Stomach smooth muscle (tissue), 2 donors: ENCODE measurements around the gene PLEKHD1.
"Not testable (repeated sequence)": the region's sequence is repeated elsewhere in the genome, so short reads cannot be mapped to it uniquely, and the experiment has no call there.

Experiments used
- H3K27ac ChIP-seq: one replicate; pipeline ENCODE4 v1.7.0; 2013; ENCODE audit warnings: mild to moderate bottlenecking, low read length, inconsistent platforms
- H3K27me3 ChIP-seq, 2 donors: one replicate each; pipeline ENCODE4 v1.7.0; 2013; ENCODE audit warnings: low read length in 2 of 2; ENCODE audit not compliant: insufficient read depth in 2 of 2, control insufficient read depth in 1 of 2
- H3K36me3 ChIP-seq, 2 donors: one replicate each; pipeline ENCODE4 v1.7.0; 2013; ENCODE audit warnings: low read length in 2 of 2; ENCODE audit not compliant: control insufficient read depth in 2 of 2, insufficient read depth in 2 of 2
- H3K4me1 ChIP-seq: one replicate; pipeline ENCODE4 v1.7.0; 2013; ENCODE audit warnings: low read length; ENCODE audit not compliant: control insufficient read depth, insufficient read depth
- H3K4me3 ChIP-seq, 2 donors: one replicate each; pipeline ENCODE4 v1.7.0; 2013; ENCODE audit warnings: low read length in 2 of 2
- H3K9ac ChIP-seq, 2 donors: one replicate each; pipeline ENCODE4 v1.7.0; 2013; ENCODE audit warnings: low read length in 2 of 2, mild to moderate bottlenecking in 1 of 2
- H3K9me3 ChIP-seq, 2 donors: one replicate each; pipeline ENCODE4 v1.7.0; 2013; ENCODE audit warnings: low read length in 2 of 2; ENCODE audit not compliant: control insufficient read depth in 2 of 2
- donor health status: healthy.
- donor health status: Pancreatic carcinoma.

Gene PLEKHD1

DNA sequence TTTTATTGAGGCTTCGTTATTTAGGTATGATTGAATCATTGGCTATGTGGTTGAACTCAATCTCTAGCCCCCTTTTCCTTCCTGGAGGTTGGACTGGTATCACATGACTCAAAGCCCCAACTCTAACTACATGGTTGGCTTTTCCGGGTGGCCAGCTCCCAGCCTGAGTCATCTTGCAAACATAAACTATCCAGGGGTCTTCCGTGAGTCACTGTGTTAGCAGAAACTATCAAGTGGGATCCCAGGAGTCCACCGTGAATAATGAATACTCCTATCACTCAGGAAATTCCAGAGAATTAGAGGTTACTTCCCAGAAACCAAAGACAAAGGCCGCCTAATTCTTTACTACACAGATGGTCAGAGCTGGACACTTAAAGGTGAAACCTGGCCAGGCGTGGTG is 19.7 kb upstream of the PLEKHD1 start:
- Histone ChIP-seq H3K27me3 (no peaks in the 10 kb centered on the region), H3K9ac (no peak overlapping the region), H3K4me1 (no peaks in the 10 kb centered on the region), H3K4me3 (no peak overlapping the region), H3K27ac (no peak overlapping the region), H3K9me3 (no peaks in the 10 kb centered on the region), H3K36me3 (peaks cover 2 to 3% of the 10 kb centered on the region in 2 donors)

- Histone ChIP-seq H3K9ac (no peak overlapping the region), H3K4me3 (no peak overlapping the region), H3K9me3 (no peaks in the 10 kb centered on the region), H3K27ac (no peak overlapping the region), H3K4me1 (no peaks in the 10 kb centered on the region), H3K27me3 (no peaks in the 10 kb centered on the region), H3K36me3 (no peaks in the 10 kb centered on the region)
Measured at GRCh38 chr14:69468949-69469348, 15.6 kb upstream of the PLEKHD1 start.

DNA sequence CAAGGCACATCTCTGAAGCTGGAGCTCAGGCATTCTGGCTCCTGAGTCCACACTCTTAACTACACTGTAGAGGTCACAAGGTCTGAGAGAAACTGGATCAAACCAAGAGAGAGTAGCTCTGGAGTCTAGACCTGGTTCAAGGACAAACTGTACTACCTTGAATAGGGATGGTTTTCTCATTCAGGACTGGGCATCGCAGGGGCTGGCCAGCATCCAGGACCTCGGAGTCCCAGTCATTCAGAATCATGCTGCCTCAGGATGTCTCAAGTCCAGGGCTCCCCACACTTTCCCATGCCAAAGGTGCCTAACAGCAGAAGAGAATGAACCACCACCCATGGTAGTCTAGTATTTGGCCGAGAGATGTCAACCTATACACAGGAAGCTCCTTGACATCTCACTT is 13.1 kb upstream of the PLEKHD1 start:
- no peaks in the 10 kb centered on the region for H3K36me3 ChIP-seq
- H3K9ac ChIP-seq = no peak overlapping the region

GRCh38 chr14:69471916-69472315 is 12.6 kb upstream of the PLEKHD1 start:
- no peaks in the 10 kb centered on the region for H3K9me3 ChIP-seq
- no peaks in the 10 kb centered on the region for H3K4me1 ChIP-seq
- H3K27me3 ChIP-seq = no peaks in the 10 kb centered on the region
- H3K36me3 ChIP-seq = no peaks in the 10 kb centered on the region
- H3K9ac ChIP-seq = no peak overlapping the region
- H3K27ac ChIP-seq = no peak overlapping the region
- no peak overlapping the region for H3K4me3 ChIP-seq

More for the DNA sequence above, 13.1 kb upstream of the PLEKHD1 start:
- H3K27ac ChIP-seq = no peak overlapping the region
- no peaks in the 10 kb centered on the region for H3K4me1 ChIP-seq
- H3K27me3 ChIP-seq = no peaks in the 10 kb centered on the region
- no peaks in the 10 kb centered on the region for H3K9me3 ChIP-seq
- H3K4me3 ChIP-seq = no peak overlapping the region

- no peak overlapping the region for H3K9ac ChIP-seq
- no peaks in the 10 kb centered on the region for H3K27me3 ChIP-seq
- H3K4me1 ChIP-seq = no peaks in the 10 kb centered on the region
- no peaks in the 10 kb centered on the region for H3K36me3 ChIP-seq
- H3K4me3 ChIP-seq = no peak overlapping the region
- H3K9me3 ChIP-seq = no peaks in the 10 kb centered on the region
- no peak overlapping the region for H3K27ac ChIP-seq
Measured at GRCh38 chr14:69473260-69473659, 11.3 kb upstream of the PLEKHD1 start.

- no peak overlapping the region for H3K27ac ChIP-seq
- no peak overlapping the region for H3K9ac ChIP-seq
- H3K9me3 ChIP-seq = no peaks in the 10 kb centered on the region
- no peaks in the 10 kb centered on the region for H3K4me1 ChIP-seq
- no peaks in the 10 kb centered on the region for H3K27me3 ChIP-seq
- no peak overlapping the region for H3K4me3 ChIP-seq
- H3K36me3 ChIP-seq = no peaks in the 10 kb centered on the region
Measured at GRCh38 chr14:69473946-69474345, 10.6 kb upstream of the PLEKHD1 start.

DNA sequence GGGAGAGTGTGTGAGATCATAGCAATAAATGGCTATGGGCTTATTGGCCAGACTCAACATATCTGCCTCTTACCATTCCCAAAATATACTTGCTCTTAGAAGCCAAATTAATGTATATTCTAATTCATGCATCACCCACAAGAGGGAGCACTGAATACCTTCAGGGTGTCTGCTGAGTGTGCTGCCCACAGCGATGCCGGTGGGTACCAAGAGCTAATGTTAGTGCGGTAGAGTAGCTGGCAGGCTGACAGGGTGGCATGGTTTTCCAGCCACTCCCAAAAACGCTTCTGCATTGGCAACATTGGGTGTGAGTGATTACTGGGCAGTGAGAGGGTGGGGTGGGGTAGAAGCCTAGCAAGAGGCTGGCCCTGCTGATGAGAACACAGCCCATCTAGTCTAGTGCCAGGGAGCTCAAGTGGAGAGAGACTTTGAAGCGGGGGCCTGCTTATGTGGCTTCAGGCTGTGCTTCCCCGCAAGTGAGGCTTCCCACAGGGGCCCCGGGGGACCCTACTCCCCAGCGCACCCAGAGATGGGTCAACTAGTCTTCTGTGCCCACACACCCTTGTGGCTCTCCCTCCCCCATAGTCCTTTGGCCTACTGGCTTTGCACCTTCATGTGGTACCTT is 9.2 kb upstream of the PLEKHD1 start:
- Histone ChIP-seq H3K9me3 (no peaks in the 10 kb centered on the region), H3K36me3 (no peaks in the 10 kb centered on the region), H3K9ac (no peak overlapping the region), H3K27me3 (no peaks in the 10 kb centered on the region), H3K4me1 (no peaks in the 10 kb centered on the region), H3K4me3 (no peak overlapping the region), H3K27ac (no peak overlapping the region)

DNA sequence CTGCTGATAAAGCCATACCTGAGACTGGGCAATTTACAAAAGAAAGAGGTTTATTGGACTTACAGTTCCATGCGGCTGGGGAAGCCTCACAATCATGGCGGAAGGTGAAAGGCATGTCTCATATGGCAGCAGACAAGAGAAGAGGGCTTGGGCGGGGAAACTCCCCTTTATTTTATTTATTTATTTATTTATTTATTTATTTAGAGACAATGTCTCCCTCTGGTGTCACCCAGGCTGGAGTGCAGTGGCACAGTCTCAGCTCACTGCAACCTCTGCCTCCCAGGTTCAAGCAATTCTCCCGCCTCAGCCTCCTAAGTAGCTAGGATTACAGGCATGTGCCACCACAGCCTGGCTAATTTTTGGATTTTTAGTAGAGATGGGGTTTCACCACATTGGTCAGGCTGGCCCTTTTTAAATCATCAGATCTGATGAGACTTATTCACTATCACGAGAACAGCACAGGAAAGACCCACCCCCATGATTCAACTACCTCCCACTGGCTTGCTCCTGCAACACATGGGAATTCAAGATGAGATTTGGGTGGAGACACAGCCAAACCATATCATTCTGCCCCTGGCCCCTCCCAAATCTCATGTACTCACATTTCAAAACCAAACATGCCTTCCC is 7.6 kb upstream of the PLEKHD1 start:
- H3K4me3 ChIP-seq, H3K4me1 ChIP-seq, H3K27ac ChIP-seq, H3K27me3 ChIP-seq, H3K36me3 ChIP-seq, H3K9me3 ChIP-seq, H3K9ac ChIP-seq: not testable (repeated sequence)

DNA sequence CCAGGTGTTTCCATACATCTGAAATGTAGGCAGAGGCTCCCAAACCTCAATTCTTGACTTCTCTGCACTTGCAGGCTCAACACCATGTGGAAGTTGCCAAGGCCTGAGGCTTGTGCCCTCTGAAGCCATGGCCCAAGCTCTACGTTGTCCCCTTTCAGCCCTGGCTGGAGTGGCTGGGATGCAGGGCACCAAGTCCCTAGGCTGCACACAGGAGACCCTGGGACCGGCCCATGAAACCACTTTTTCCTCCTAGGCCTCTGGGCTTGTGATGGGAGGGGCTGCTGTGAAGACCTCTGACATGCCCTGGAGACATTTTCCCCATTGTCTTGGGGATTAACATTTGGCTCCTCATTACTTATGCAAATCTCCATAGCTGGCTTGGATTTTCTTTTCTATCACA is 6.5 kb upstream of the PLEKHD1 start:
- H3K27me3 ChIP-seq, H3K36me3 ChIP-seq, H3K9me3 ChIP-seq, H3K27ac ChIP-seq, H3K4me1 ChIP-seq, H3K4me3 ChIP-seq, H3K9ac ChIP-seq: not testable (repeated sequence)

- Histone ChIP-seq H3K27me3 (peaks cover 13 to 17% of the 10 kb centered on the region in 2 donors), H3K9ac (no peak overlapping the region), H3K27ac (no peak overlapping the region), H3K4me3 (no peak overlapping the region), H3K4me1 (peaks cover 13% of the 10 kb centered on the region), H3K36me3 (no peaks in the 10 kb centered on the region), H3K9me3 (no peaks in the 10 kb centered on the region)
Measured at GRCh38 chr14:69479696-69480095, 4.8 kb upstream of the PLEKHD1 start.

DNA sequence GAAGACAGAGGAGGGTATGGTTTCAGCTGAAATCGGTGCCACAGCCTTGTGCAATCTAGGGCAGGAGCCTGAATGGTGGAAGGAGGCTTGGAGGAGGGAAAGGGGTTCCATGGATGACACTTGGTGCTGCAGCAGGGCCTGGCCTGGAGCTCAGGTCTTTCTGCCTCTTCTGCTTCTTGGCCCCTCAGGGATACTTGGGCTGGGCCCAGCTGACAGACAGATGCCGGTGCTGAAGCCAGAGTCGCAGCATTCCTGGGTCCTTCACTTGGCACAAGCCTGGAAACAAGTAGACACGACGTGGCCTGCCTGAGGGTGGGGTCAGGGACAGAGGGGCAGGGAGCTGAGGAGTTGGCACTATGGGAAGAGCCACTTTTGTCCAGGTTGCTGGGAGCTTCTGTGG is 4.4 kb upstream of the PLEKHD1 start:
- no peaks in the 10 kb centered on the region for H3K36me3 ChIP-seq
- H3K9ac ChIP-seq = no peak overlapping the region
- no peaks in the 10 kb centered on the region for H3K9me3 ChIP-seq
- no peak overlapping the region for H3K4me3 ChIP-seq
- H3K4me1 ChIP-seq = peaks cover 17% of the 10 kb centered on the region
- peaks cover 18 to 21% of the 10 kb centered on the region in 2 donors for H3K27me3 ChIP-seq
- no peak overlapping the region for H3K27ac ChIP-seq
